ENCODE data around the gene SYNE1.
"Not testable (repeated sequence)": the region's sequence is repeated elsewhere in the genome, so short reads cannot be mapped to it uniquely, and the experiment has no call there.

SYNE1 gene

GRCh38 chr6:152563177-152563576, 74.0 kb downstream of the SYNE1 start:
- H3K27me3 ChIP-seq (ENCODE audit: control insufficient read depth, insufficient read depth, low read length): no peaks in the 10 kb centered on the region
- no peaks in the 10 kb centered on the region for H3K36me3 ChIP-seq (ENCODE audit: control insufficient read depth, low read depth, low read length)

GRCh38 chr6:152558798-152559197, 78.4 kb downstream of the SYNE1 start:
- not testable (repeated sequence) for H3K4me1 ChIP-seq (ENCODE audit: control insufficient read depth, low read depth, low read length); H3K9me3 ChIP-seq (ENCODE audit: control insufficient read depth, low read depth, low read length); H3K4me3 ChIP-seq (ENCODE audit: low read length); H3K27me3 ChIP-seq (ENCODE audit: control insufficient read depth, insufficient read depth, low read length); H3K9ac ChIP-seq (ENCODE audit: low read length); H3K27ac ChIP-seq (ENCODE audit: low read length); H3K36me3 ChIP-seq (ENCODE audit: control insufficient read depth, low read depth, low read length)

More at GRCh38 chr6:152563177-152563576, 74.0 kb downstream of the SYNE1 start:
- Histone ChIP-seq H3K4me3 (ENCODE audit: low read length) (no peak overlapping the region), H3K4me1 (ENCODE audit: control insufficient read depth, low read depth, low read length) (no peaks in the 10 kb centered on the region), H3K9ac (ENCODE audit: low read length) (no peak overlapping the region), H3K27ac (ENCODE audit: low read length) (no peak overlapping the region), H3K9me3 (ENCODE audit: control insufficient read depth, low read depth, low read length) (no peaks in the 10 kb centered on the region)

GRCh38 chr6:152557502-152557901, 79.7 kb downstream of the SYNE1 start:
- no peaks in the 10 kb centered on the region for H3K4me1 ChIP-seq (ENCODE audit: control insufficient read depth, low read depth, low read length)
- no peaks in the 10 kb centered on the region for H3K36me3 ChIP-seq (ENCODE audit: control insufficient read depth, low read depth, low read length)
- no peaks in the 10 kb centered on the region for H3K27me3 ChIP-seq (ENCODE audit: control insufficient read depth, insufficient read depth, low read length)
- no peak overlapping the region for H3K9ac ChIP-seq (ENCODE audit: low read length)
- H3K4me3 ChIP-seq (ENCODE audit: low read length): no peak overlapping the region
- no peak overlapping the region for H3K27ac ChIP-seq (ENCODE audit: low read length)
- peaks cover 3% of the 10 kb centered on the region for H3K9me3 ChIP-seq (ENCODE audit: control insufficient read depth, low read depth, low read length)

DNA sequence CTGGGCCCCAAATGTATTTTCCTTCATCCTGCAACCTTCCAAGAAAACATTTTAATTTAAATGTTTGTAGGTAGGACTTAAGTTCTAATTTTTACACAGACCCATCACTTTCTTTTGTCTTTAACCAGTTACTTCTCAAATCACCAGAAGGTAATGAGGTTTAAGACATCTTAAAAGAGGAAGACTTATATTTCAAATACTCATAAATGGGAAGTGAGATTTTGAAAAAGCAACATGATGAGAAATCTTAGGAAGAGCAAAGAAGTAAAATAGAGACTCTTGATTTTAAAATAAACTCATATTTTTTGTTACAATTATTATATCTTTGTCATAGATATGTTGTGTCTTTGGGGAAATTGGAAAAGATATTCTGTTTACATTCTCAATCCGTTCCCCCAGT, 82.3 kb downstream of the SYNE1 start:
- H3K9ac ChIP-seq (ENCODE audit: low read length): no peak overlapping the region
- H3K4me3 ChIP-seq (ENCODE audit: low read length): no peak overlapping the region
- no peak overlapping the region for H3K27ac ChIP-seq (ENCODE audit: low read length)
- no peaks in the 10 kb centered on the region for H3K36me3 ChIP-seq (ENCODE audit: control insufficient read depth, low read depth, low read length)
- peaks cover 3% of the 10 kb centered on the region for H3K9me3 ChIP-seq (ENCODE audit: control insufficient read depth, low read depth, low read length)
- H3K4me1 ChIP-seq (ENCODE audit: control insufficient read depth, low read depth, low read length): no peaks in the 10 kb centered on the region
- H3K27me3 ChIP-seq (ENCODE audit: control insufficient read depth, insufficient read depth, low read length): no peaks in the 10 kb centered on the region

- no peaks in the 10 kb centered on the region for H3K36me3 ChIP-seq (ENCODE audit: control insufficient read depth, low read depth, low read length)
- no peak overlapping the region for H3K9ac ChIP-seq (ENCODE audit: low read length)
- H3K9me3 ChIP-seq (ENCODE audit: control insufficient read depth, low read depth, low read length): peaks cover 3% of the 10 kb centered on the region
- H3K4me1 ChIP-seq (ENCODE audit: control insufficient read depth, low read depth, low read length): no peaks in the 10 kb centered on the region
- no peak overlapping the region for H3K27ac ChIP-seq (ENCODE audit: low read length)
- no peaks in the 10 kb centered on the region for H3K27me3 ChIP-seq (ENCODE audit: control insufficient read depth, insufficient read depth, low read length)
- no peak overlapping the region for H3K4me3 ChIP-seq (ENCODE audit: low read length)
Measured at GRCh38 chr6:152552616-152553209, 84.4 kb downstream of the SYNE1 start.

GRCh38 chr6:152543519-152543918, 93.6 kb downstream of the SYNE1 start:
- Histone ChIP-seq H3K36me3 (ENCODE audit: control insufficient read depth, low read depth, low read length) (no peaks in the 10 kb centered on the region), H3K27ac (ENCODE audit: low read length) (no peak overlapping the region), H3K4me3 (ENCODE audit: low read length) (no peak overlapping the region), H3K9me3 (ENCODE audit: control insufficient read depth, low read depth, low read length) (no peaks in the 10 kb centered on the region), H3K9ac (ENCODE audit: low read length) (no peak overlapping the region), H3K27me3 (ENCODE audit: control insufficient read depth, insufficient read depth, low read length) (no peaks in the 10 kb centered on the region), H3K4me1 (ENCODE audit: control insufficient read depth, low read depth, low read length) (no peaks in the 10 kb centered on the region)

DNA sequence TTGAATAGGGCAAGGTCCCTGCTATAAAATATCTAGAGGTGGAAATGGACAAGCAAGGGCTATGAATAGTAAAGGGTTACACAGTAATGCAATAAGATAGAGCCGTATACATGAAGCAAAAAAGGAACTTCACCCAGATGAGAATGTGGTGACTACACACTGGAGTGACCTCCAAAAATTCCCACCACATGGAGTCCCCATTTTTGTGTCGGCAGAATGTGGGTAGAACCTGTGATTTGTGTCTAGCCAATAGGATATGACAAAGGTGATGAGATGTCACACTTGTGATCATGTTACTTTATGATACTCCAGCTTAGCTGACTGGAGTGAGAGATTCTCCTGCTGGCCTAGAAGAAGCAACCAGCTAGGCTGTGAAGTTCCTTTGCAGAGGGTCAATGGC, 96.8 kb downstream of the SYNE1 start:
- Histone ChIP-seq H3K9me3 (ENCODE audit: control insufficient read depth, low read depth, low read length) (no peaks in the 10 kb centered on the region), H3K36me3 (ENCODE audit: control insufficient read depth, low read depth, low read length) (no peaks in the 10 kb centered on the region), H3K27ac (ENCODE audit: low read length) (no peak overlapping the region), H3K4me1 (ENCODE audit: control insufficient read depth, low read depth, low read length) (no peaks in the 10 kb centered on the region), H3K9ac (ENCODE audit: low read length) (no peak overlapping the region), H3K27me3 (ENCODE audit: control insufficient read depth, insufficient read depth, low read length) (no peaks in the 10 kb centered on the region), H3K4me3 (ENCODE audit: low read length) (no peak overlapping the region)

- Histone ChIP-seq H3K27me3 (ENCODE audit: control insufficient read depth, insufficient read depth, low read length) (no peaks in the 10 kb centered on the region), H3K9me3 (ENCODE audit: control insufficient read depth, low read depth, low read length) (no peaks in the 10 kb centered on the region), H3K4me3 (ENCODE audit: low read length) (no peak overlapping the region), H3K36me3 (ENCODE audit: control insufficient read depth, low read depth, low read length) (no peaks in the 10 kb centered on the region), H3K4me1 (ENCODE audit: control insufficient read depth, low read depth, low read length) (no peaks in the 10 kb centered on the region), H3K9ac (ENCODE audit: low read length) (no peak overlapping the region), H3K27ac (ENCODE audit: low read length) (no peak overlapping the region)
Measured at GRCh38 chr6:152534541-152534940, 102.6 kb downstream of the SYNE1 start.

DNA sequence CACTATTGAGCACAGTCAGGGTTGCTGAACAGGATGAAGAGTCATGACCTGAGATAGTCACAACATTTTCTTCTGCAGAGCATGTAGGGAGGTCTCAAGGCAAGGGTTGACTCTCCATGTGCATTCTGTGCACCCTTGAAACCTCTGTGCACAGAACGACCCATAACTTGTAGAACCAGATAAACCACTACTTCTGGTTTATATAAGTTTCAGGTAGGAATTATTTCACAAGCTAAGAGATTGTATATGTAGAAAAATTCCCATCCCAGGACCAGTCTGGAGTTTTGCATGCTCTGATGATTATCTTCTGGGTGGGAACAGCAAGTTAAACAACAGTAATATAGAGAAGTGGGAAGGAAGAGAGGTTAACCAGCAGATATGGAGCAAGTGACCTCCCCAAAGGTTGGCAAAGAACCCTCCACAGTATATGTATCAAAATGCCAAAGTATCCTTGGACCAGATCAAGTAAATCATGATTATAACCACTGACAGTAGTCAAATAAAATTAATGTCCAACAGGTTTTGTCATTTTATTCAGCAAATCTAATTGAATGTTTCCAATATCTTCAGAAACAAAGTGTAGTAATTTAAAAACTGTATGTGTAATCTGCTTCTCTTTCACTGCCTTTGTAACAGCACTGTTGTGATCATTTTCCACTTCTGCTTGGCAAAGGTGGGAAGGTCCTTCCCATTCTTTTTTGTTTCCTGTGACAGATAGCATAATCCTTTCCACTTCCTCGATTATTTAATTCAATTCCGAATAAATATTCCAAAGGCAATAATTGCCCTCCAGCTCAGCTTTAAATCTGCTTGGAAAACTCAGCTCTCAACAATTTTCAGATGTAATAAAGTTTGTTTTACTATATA, 104.4 kb downstream of the SYNE1 start:
- Histone ChIP-seq H3K9me3 (ENCODE audit: control insufficient read depth, low read depth, low read length) (no peaks in the 10 kb centered on the region), H3K27me3 (ENCODE audit: control insufficient read depth, insufficient read depth, low read length) (no peaks in the 10 kb centered on the region), H3K4me1 (ENCODE audit: control insufficient read depth, low read depth, low read length) (no peaks in the 10 kb centered on the region), H3K9ac (ENCODE audit: low read length) (no peak overlapping the region), H3K4me3 (ENCODE audit: low read length) (no peak overlapping the region), H3K36me3 (ENCODE audit: control insufficient read depth, low read depth, low read length) (no peaks in the 10 kb centered on the region), H3K27ac (ENCODE audit: low read length) (no peak overlapping the region)

- Histone ChIP-seq H3K4me3 (ENCODE audit: low read length) (no peak overlapping the region), H3K27ac (ENCODE audit: low read length) (no peak overlapping the region), H3K9me3 (ENCODE audit: control insufficient read depth, low read depth, low read length) (no peaks in the 10 kb centered on the region), H3K27me3 (ENCODE audit: control insufficient read depth, insufficient read depth, low read length) (no peaks in the 10 kb centered on the region), H3K9ac (ENCODE audit: low read length) (no peak overlapping the region), H3K36me3 (ENCODE audit: control insufficient read depth, low read depth, low read length) (no peaks in the 10 kb centered on the region), H3K4me1 (ENCODE audit: control insufficient read depth, low read depth, low read length) (no peaks in the 10 kb centered on the region)
Measured at GRCh38 chr6:152531659-152532058, 105.5 kb downstream of the SYNE1 start.

- Histone ChIP-seq H3K9ac (ENCODE audit: low read length) (no peak overlapping the region), H3K27ac (ENCODE audit: low read length) (no peak overlapping the region), H3K36me3 (ENCODE audit: control insufficient read depth, low read depth, low read length) (no peaks in the 10 kb centered on the region), H3K4me1 (ENCODE audit: control insufficient read depth, low read depth, low read length) (no peaks in the 10 kb centered on the region), H3K4me3 (ENCODE audit: low read length) (no peak overlapping the region), H3K9me3 (ENCODE audit: control insufficient read depth, low read depth, low read length) (no peaks in the 10 kb centered on the region), H3K27me3 (ENCODE audit: control insufficient read depth, insufficient read depth, low read length) (no peaks in the 10 kb centered on the region)
Measured at GRCh38 chr6:152529369-152529768, 107.8 kb downstream of the SYNE1 start.

DNA sequence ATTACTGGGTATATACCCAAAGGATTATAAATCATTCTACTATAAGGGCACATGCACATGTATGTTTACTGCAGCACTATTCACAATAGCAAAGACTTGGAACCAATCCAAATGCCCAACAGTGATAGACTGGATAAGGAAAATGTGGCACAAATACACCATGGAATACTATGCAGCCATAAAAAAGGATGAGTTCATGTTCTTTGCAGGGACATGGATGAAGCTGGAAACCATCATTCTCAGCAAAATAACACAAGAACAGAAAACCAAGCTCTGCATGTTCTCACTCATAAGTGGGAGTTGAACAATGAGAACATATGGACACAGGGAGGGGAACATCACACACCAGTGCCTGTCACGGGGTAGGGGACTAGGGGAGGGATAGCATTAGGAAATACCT, 123.0 kb downstream of the SYNE1 start:
- H3K9me3 ChIP-seq (ENCODE audit: control insufficient read depth, low read depth, low read length); H3K27ac ChIP-seq (ENCODE audit: low read length): not testable (repeated sequence)

More for the DNA sequence above, 123.0 kb downstream of the SYNE1 start:
- not testable (repeated sequence) for H3K36me3 ChIP-seq (ENCODE audit: control insufficient read depth, low read depth, low read length); H3K27me3 ChIP-seq (ENCODE audit: control insufficient read depth, insufficient read depth, low read length); H3K4me3 ChIP-seq (ENCODE audit: low read length); H3K9ac ChIP-seq (ENCODE audit: low read length); H3K4me1 ChIP-seq (ENCODE audit: control insufficient read depth, low read depth, low read length)
